HG03558 (cell line): ENCODE data around the gene SAT2.

Experiments
- ATAC-seq: cut with Tn5 transposase; IDR thresholded peaks from one replicate; pipeline ENCODE4 v1.9.1; 2021; ENCODE audit warnings: moderate number of reproducible peaks; ENCODE audit not compliant: unreplicated experiment; ENCODE audit errors: extremely low read depth

The SAT2 gene

GRCh38 chr17:7577327-7578199 is 50.1 kb downstream of the SAT2 start:
- no peak for ATAC-seq

- no peak for ATAC-seq
Observed at GRCh38 chr17:7576432-7576937, 51.1 kb downstream of the SAT2 start.
